Fibroblast of the conjunctiva (primary cell): ENCODE results near the gene MACROD2.
A peak's percentile ranks its signal among the peaks of the same experiment; 100 is the strongest.

Experiments
- DNase-seq: peaks from one replicate; pipeline ENCODE4 v3.0.0-alpha.2; 2010; ENCODE audit warnings: low read depth

Gene MACROD2

GRCh38 chr20:15227102-15227501 lies 1231.8 kb downstream of the MACROD2 start:
- no peak for DNase-seq

- DNase-seq, result no peak
These were observed 1236.9 kb downstream of the MACROD2 start for GRCh38 chr20:15232243-15232642.

GRCh38 chr20:15235471-15236198 lies 1240.3 kb downstream of the MACROD2 start:
- no peak for DNase-seq

GRCh38 chr20:15236812-15237211 lies 1241.5 kb downstream of the MACROD2 start:
- peak; percentile 31 for DNase-seq

GRCh38 chr20:15239542-15240206 lies 1244.4 kb downstream of the MACROD2 start:
- DNase-seq, result no peak

- DNase-seq, result no peak
These were observed 1245.5 kb downstream of the MACROD2 start for GRCh38 chr20:15240801-15241200.

- DNase-seq, result no peak
These were observed 1246.4 kb downstream of the MACROD2 start for GRCh38 chr20:15241681-15242080.

GRCh38 chr20:15242773-15243172 lies 1247.5 kb downstream of the MACROD2 start:
- DNase-seq, result no peak

GRCh38 chr20:15245896-15246295 lies 1250.6 kb downstream of the MACROD2 start:
- no peak for DNase-seq

GRCh38 chr20:15248618-15249395 lies 1253.5 kb downstream of the MACROD2 start:
- no peak for DNase-seq

- no peak for DNase-seq
These were observed 1255.9 kb downstream of the MACROD2 start for GRCh38 chr20:15251171-15251570.

- no peak for DNase-seq
These were observed 1257.0 kb downstream of the MACROD2 start for GRCh38 chr20:15252304-15252703.

- no peak for DNase-seq
These were observed 1258.1 kb downstream of the MACROD2 start for GRCh38 chr20:15253431-15253830.

GRCh38 chr20:15256676-15257568 lies 1261.6 kb downstream of the MACROD2 start:
- DNase-seq, result no peak

GRCh38 chr20:15257569-15257870 lies 1262.2 kb downstream of the MACROD2 start:
- DNase-seq, result no peak

- no peak for DNase-seq
These were observed 1270.4 kb downstream of the MACROD2 start for GRCh38 chr20:15265581-15266309.

- no peak for DNase-seq
These were observed 1272.6 kb downstream of the MACROD2 start for GRCh38 chr20:15267935-15268334.

- no peak for DNase-seq
These were observed 1282.7 kb downstream of the MACROD2 start for GRCh38 chr20:15278041-15278440.

GRCh38 chr20:15287329-15287728 lies 1292.0 kb downstream of the MACROD2 start:
- DNase-seq, result no peak

- DNase-seq, result no peak
These were observed 1292.8 kb downstream of the MACROD2 start for GRCh38 chr20:15288106-15288505.

- DNase-seq, result no peak
These were observed 1294.0 kb downstream of the MACROD2 start for GRCh38 chr20:15289337-15289736.
